Testis (tissue), 2 donors: ENCODE results near the gene THAP4.

Experiments used
- CTCF ChIP-seq, 3 experiments: fragments of 450-650 bp in 2 of 3; fragments of 200-600 bp in 1 of 3; sonication (generic) in 1 of 3; IDR thresholded peaks; one replicate each; pipeline ENCODE4 v1.5.1; 2016 to 2019; ENCODE audit warnings: antibody characterized with exemption in 3 of 3, mild to moderate bottlenecking in 2 of 3, moderate library complexity in 1 of 3
- POLR2A ChIP-seq: fragments of 450-650 bp; IDR thresholded peaks from one replicate; pipeline ENCODE4 v1.6.1; 2017; ENCODE audit warnings: antibody characterized with exemption, mild to moderate bottlenecking, moderate library complexity

- TF ChIP-seq CTCF (IDR thresholded peaks at IDR 0.05): no peak
- TF ChIP-seq POLR2A: no peak
Measured at GRCh38 chr2:241607162-241607885, 29.6 kb downstream of the THAP4 start.
